Gastroesophageal sphincter (tissue), 3 donors: ENCODE data around the gene NBAS.

Source experiments
- POLR2A ChIP-seq, 2 donors: fragments of 450-650 bp; IDR thresholded peaks; one replicate each; pipeline ENCODE4 v1.6.1; 2017; ENCODE audit warnings: antibody characterized with exemption in 2 of 2, mild to moderate bottlenecking in 2 of 2, moderate library complexity in 1 of 2
- POLR2AphosphoS5 ChIP-seq: sonication (generic); formaldehyde crosslinking; IDR thresholded peaks from one replicate; pipeline ENCODE4 v1.6.1; 2017; ENCODE audit warnings: antibody characterized with exemption
- TF ChIP-seq, protein P1 (sequence below), 4 experiments: fragments of 200-600 bp in 2 of 4; fragments of 450-650 bp in 2 of 4; sonication (generic) in 1 of 4; IDR thresholded peaks; one replicate each; pipeline ENCODE4 v1.5.1; 2017 to 2019; ENCODE audit warnings: antibody characterized with exemption in 4 of 4, mild to moderate bottlenecking in 2 of 4, moderate library complexity in 2 of 4

DNA sequence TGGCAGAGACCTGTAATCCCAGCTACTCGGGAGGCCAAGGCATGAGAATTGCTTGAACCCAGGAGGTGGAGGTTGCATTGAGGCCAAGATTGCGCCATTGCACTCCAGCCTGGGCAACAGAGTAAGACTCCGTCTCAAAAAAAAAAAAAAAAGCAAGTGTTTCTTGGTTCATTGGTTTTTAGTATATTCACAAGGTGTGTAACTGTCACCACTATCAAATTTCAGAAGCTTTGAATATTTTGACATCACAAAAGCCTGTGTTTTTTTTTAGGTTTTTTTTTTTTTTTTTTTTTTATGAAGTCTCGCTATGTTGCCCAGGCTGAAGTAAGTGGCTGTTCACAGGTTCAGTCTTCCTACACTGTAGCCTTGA, 47.2 kb upstream of the NBAS start:
- TF ChIP-seq POLR2A (IDR thresholded peaks at IDR 0.05) (no peak), POLR2AphosphoS5 (no peak)
- TF ChIP-seq, protein P1, sequence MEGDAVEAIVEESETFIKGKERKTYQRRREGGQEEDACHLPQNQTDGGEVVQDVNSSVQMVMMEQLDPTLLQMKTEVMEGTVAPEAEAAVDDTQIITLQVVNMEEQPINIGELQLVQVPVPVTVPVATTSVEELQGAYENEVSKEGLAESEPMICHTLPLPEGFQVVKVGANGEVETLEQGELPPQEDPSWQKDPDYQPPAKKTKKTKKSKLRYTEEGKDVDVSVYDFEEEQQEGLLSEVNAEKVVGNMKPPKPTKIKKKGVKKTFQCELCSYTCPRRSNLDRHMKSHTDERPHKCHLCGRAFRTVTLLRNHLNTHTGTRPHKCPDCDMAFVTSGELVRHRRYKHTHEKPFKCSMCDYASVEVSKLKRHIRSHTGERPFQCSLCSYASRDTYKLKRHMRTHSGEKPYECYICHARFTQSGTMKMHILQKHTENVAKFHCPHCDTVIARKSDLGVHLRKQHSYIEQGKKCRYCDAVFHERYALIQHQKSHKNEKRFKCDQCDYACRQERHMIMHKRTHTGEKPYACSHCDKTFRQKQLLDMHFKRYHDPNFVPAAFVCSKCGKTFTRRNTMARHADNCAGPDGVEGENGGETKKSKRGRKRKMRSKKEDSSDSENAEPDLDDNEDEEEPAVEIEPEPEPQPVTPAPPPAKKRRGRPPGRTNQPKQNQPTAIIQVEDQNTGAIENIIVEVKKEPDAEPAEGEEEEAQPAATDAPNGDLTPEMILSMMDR (IDR thresholded peaks at IDR 0.05) = no peak
